Mucosa of gallbladder (tissue), 1 donor: ENCODE measurements around the gene TGFBR3. TPM values are rescaled to one million over a fixed set of nuclear protein-coding genes. Genes with fewer than 3 reads are reported as not detected.

ENCODE experiments used
- DNase-seq: peaks from one replicate; pipeline ENCODE4 v3.0.0-alpha.2; 2020; ENCODE audit warnings: low spot score
- total RNA-seq: library from RNA; stranded (reverse); gene quantifications from one replicate; pipeline ENCODE4 v1.2.1, GENCODE V29; 2021
- donor health status: DM: no; HTN: no; CAD: no.

Gene TGFBR3
- total RNA-seq: 54.4 TPM

- DNase-seq: peak; percentile 92
Observed at GRCh38 chr1:91885716-91886506, at the start of gene TGFBR3. Gene TGFBR3 (minus strand): TSS chr1:91886151. CDS start chr1:91861531, 24,620 bp downstream.

- no peak for DNase-seq
Observed at GRCh38 chr1:91929250-91929649, 43.3 kb upstream of the TGFBR3 start.

GRCh38 chr1:91928026-91928425 lies 42.1 kb upstream of the TGFBR3 start:
- no peak for DNase-seq

- DNase-seq: no peak
Observed at GRCh38 chr1:91925644-91926435, 39.9 kb upstream of the TGFBR3 start.

GRCh38 chr1:91924146-91924545 lies 38.2 kb upstream of the TGFBR3 start:
- no peak for DNase-seq

GRCh38 chr1:91919962-91920361 lies 34.0 kb upstream of the TGFBR3 start:
- DNase-seq: no peak

GRCh38 chr1:91916811-91917460 lies 31.0 kb upstream of the TGFBR3 start:
- DNase-seq: no peak

GRCh38 chr1:91916046-91916445 lies 30.1 kb upstream of the TGFBR3 start:
- DNase-seq: no peak

GRCh38 chr1:91913018-91913417 lies 27.1 kb upstream of the TGFBR3 start:
- DNase-seq: no peak

GRCh38 chr1:91912266-91912665 lies 26.3 kb upstream of the TGFBR3 start:
- DNase-seq: no peak

GRCh38 chr1:91901231-91901630 lies 15.3 kb upstream of the TGFBR3 start:
- DNase-seq: no peak

GRCh38 chr1:91900562-91900961 lies 14.6 kb upstream of the TGFBR3 start:
- DNase-seq: no peak

- DNase-seq: no peak
Observed at GRCh38 chr1:91897016-91897415, 11.1 kb upstream of the TGFBR3 start.

- no peak for DNase-seq
Observed at GRCh38 chr1:91895832-91896556, 10.0 kb upstream of the TGFBR3 start.

GRCh38 chr1:91894036-91894761 lies 8.2 kb upstream of the TGFBR3 start:
- DNase-seq: no peak

- no peak for DNase-seq
Observed at GRCh38 chr1:91891969-91892368, 6.0 kb upstream of the TGFBR3 start.

- DNase-seq: no peak
Observed at GRCh38 chr1:91891454-91891853, 5.5 kb upstream of the TGFBR3 start.

GRCh38 chr1:91889717-91890459 lies 3.9 kb upstream of the TGFBR3 start:
- DNase-seq: peak; percentile 67

GRCh38 chr1:91885213-91885715 lies 687 bp downstream of the TGFBR3 start:
- peak; percentile 28 for DNase-seq
